Activated effector memory CD4-positive, alpha-beta T cell treated with Interleukin-2 at 50 U/mL for 16 hours (primary cell): ENCODE measurements around the gene SLC22A23.

Experiments used
- DNase-seq: peaks from one replicate; pipeline ENCODE4 v3.0.0-alpha.2; 2020

Gene SLC22A23

DNA sequence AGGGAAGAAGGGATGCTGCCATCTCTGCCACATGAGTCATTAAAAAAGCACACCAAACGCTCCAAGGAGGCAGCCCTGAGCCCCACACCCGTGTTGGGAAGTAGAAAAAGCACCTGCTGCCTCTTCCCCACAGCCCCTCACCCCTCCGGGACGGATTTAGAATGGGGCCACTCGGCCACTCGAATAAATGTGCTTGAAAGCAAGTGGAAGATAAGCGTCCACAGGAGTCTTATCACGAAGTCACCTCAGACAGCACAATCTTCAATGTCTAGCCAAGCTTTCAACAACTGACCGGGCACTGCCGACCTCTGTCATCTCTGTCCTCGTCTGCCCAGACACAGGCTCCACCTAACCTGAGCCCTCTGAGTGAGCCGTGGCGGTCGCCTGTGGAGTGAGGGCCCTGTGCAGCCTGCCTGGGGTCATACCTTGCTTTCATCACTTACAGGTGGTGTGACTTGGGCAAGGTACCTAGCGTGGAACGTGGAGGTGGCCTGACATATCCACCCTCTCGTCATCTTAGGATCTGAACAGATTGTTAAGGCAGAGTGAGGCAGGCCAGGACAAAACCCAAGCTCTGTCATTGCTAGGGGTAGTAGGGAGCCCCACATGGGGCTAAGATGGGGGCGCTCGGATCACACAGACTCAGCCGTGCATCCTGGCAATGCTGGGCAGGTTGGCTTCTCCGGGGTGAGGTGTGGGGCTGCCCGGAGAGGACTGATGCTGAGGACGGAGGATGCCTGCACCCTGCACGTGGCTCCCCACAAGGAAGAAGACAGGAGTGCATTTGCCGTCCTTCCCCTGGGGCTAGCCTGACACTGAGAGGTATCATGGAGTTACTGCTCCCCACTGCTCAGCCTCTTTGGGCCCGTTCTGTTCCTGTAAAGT is 163.3 kb downstream of the SLC22A23 start:
- DNase-seq, result no peak

DNA sequence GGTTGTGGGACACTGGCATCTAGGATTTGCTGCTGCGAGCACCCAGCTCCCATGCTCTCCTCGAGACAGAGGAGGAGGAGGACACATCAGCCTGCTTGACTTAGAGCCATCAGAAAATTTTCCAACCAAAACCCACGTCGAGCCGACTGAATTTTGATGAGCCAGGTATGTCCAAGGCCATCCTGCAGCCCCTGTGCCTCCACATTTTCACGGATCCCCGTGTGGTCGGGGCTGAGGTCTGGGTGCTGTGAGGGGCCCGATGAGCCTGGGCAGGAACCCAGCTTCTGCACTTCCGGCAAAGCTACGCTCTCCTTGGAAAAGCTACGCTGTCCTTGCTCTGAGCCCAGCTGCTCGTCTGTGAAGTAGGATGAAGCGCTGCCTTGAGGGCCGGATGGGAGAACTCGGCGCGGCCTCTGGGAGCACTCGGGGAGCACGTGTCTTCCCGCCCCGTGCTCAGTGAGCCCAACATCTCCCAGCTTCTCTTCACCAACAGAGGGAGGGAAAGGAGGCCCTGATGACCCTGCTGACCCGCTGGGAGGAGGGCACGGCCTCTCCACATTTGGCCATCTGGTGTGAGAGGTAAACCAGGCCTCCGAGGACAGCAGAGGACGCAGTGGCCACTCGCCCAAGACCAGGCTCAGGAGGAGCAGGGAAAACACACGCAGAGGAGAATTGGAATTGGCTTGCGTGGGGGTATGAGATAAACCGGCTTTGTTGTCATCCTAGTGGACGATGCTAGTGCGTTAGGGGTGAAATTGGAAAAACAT is 164.2 kb downstream of the SLC22A23 start:
- no peak for DNase-seq

DNA sequence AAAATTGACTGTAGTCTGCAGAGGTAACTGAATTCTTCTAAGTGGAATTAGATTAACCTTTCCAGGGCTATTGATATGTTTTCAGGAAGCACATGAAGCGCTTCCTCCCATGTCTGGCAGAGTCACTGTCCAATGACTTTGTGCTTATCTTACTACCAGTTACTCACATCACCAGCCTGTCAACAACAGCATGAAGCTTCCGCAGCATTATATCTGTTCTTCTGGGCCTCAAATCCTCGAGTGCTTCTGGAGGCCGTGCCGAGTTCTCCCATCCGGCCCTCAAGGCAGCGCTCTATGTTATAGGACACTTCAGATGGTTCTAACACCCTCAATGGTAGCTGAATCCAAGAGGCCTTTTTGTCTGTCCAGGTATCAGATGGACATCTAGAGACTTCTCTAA is 164.9 kb downstream of the SLC22A23 start:
- no peak for DNase-seq

DNA sequence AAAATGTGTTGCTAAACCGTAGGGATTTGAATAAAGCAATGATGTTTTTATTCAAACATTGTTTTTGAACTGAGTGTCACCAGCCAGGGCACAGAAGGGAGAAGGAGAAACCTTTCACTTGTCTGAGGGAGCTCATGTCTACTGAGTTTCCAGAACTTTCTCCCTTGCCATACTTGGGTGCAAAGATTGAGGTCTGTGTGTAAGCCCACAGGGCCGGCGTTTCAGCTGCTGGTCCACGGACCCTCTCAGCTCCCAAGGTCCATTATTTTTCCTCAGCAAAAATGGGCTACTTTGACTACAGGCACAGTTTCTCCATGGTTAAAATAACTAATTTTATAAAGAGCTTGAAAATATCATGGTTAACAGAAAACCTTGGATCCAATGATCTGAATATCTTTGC is 165.5 kb downstream of the SLC22A23 start:
- DNase-seq, result no peak

DNA sequence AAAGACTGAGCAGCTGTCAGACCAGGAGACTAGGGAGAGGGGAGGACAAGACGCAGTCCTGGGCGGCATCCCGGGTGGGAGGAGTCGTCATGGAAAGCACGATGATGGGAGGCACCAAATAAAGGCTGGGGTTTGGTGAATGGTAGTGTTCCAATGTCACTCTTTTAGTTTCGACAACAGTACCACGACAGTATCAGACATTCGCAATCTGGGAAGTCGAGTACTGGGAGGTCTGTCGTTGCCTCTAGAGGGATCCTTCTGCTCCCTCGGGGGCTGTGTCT is 166.0 kb downstream of the SLC22A23 start:
- DNase-seq, result no peak

DNA sequence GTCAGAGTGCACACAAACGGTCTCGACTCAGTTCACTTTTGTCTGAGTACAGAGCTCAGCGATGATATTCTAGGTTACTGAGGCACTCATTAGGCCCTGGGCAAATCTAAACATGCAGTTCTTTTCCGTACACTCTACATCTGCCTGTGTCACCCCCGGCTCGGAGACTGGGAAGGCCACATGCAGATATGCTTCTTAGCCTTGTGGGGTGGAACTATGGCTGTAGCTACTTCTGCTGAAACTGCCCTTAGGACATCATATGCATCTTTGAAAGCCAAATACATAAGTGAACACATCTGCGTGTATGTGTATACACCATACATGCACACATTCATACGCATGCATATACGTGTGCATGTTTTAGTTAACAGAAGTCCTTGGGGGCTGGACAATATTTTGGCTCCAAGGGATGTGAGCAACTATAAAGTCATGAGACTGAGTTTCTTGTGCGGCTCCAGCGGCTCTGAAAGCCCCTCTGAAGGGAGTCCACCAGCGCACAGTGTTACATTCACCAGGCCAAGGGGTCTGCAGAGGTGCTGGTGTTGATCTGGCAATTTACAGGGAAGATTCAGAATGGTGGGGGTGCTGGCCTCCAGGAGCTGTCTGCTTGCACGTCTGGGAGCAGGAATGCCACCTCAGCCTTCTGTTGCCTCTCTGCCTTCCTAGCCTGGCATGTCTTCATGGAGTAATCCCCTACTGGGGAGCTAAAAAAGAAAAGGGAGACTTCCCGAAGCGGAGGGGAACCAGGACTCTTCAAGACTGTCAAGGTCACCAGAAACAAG is 166.5 kb downstream of the SLC22A23 start:
- no peak for DNase-seq

DNA sequence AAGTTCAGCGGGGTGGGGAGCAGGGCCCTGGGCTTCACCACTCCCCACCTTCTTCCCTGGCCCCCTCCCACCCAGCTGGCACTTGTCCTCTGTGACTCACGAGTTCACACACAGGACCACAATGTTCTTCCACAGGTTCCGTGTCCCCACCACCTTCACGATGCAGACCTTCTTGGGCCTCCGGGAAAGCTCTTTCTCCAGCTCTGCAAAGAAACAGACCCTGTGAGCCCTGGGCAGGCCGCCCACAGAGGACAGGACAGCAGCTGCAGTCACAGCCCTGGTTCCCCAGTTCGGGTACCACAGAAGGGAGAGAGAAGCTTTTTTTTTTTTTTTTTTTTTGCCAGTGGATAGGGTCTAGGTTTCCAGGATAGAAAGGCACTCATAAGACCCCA is 167.2 kb downstream of the SLC22A23 start:
- no peak for DNase-seq

DNA sequence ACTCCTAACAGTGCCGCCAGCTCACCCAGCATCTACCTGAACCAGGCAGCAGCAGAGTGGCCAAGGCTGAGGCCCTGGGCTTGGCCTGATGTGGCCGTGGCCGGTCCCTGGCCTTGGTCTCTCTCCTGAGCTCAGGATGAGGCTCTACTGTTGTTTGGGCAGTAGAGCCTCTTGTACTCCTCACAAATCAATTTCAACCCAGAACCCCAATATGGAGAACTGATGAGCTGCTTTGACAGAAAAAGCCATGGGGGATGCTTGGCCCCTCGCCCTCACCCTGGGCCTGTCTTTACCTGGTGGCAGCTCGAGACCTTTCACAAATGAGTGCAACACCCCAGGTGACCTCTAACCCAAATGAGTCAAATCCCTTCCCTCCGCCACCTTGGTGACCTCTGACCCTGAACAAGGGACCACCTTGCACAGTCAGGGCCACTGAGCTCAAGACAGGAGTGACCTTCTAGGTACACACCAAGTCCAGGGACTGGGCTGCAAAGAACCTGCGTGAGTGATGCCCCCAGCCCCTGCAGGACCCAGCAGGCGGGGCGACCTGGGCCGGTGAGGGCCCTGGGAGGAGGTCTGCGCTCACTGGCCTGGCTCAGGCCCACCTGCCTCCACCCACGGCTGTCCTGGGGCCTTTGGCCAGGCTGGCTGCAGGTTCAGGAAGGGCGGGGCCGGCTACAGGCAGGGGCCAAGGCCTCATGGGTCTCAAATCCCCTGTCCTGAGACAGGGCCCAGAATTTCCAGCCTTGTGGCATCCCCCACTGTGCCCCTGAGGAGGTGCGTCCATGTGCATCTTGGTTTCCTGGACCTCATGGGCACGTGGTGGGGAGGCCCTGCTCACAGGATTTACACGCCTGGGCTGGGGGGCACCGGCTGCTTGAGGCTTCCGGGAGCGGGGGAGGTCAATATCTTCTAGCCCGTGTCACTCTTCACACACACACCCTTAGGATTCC is 167.9 kb downstream of the SLC22A23 start:
- no peak for DNase-seq

DNA sequence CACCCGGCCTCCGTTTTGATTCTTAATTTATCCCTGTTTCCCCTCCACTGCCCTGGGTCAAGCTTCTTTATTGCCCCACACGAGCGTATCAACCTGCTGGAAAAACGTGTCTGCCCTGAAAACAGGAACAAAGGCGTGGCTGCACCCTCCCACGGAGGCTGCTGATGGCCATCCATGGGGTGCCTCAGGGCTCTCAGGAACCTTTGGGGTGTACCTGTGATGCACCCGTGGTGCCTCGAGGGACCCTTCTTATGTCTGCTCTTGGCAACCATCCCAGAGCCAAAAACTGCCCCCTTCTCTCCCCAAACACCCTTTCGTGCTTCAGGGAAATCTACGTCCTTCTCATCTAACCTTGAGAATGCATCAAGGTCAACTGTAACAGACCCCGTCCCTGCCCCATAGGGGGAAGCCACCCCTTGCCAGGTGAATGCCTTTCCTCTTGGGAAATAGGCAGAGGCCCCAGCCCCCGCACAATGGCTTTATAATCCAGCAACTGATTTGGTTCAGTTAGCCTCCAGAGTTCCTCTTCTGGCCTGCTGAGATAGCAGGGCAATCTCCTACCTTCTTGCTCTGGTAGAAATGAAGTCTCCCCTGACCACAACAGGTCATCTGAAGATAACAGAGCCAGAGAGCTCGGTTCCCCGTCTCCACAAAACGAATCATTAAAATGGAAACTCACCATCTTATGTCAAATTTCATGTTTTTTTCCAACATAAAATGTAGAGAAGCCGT is 168.7 kb downstream of the SLC22A23 start:
- no peak for DNase-seq

DNA sequence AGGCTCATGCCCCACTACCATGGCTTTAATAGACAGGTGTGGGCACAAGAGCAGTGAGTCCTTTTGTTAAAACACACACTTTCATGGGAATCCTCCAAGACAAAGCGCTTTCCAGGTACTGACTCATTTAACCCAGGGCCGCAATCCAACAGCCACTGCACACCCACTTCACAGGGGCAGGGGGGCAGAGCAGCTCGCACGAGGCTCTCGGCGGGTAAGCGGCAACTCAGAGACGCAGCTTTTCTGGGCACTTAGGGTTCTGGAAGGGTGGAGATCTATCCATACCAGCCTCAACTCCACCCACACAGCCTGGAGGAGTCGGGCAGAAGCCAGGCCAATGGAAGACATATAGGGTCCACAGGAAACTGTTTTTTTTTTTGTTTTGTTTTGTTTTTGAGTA is 169.5 kb downstream of the SLC22A23 start:
- DNase-seq, result no peak

DNA sequence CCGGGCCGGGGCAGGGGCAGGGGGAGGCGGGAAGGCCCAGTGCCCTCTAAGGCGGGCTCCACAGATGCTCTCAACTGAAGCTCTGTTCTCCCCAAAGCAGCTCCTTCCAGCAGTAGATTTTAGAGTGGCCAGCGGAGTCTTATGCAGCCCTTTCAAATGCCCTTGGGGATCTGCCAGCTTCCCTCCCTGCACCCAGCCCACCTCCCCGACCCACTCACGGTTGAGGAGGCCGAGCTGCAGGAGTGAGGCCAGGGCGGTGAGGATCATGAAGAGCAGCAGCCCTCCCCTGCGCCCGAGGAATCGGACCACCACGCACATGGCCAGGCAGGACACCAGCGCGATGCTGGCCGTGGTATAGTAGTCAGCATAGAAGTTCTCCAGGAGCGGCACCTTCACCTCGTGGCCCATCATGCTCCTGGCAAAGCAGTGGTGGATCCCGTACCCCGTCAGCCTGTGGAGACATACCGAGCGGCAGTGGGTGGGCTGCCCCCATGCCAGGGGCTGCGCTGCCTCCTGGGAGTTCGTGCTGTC is 170.1 kb downstream of the SLC22A23 start:
- no peak for DNase-seq

DNA sequence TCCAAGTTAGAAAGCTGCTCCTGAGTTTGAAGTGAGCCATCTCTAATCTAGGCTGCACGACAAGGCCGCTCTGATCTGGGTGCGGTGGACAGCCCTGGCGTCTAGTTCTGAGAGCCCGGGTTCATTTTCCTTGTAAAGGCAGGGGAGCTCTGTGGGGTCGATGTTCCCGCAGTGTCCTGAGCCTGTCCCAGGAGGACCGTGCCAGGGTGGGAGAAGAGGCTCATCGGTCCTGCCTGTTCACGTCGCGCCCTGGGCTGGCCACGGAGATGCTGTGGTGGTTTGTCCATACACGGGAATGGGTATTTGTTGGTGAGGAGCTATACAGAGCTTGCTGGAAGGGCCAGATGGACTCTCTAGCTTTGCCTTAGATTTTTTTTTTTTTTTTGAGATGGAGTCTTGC is 171.1 kb downstream of the SLC22A23 start:
- DNase-seq, result no peak

DNA sequence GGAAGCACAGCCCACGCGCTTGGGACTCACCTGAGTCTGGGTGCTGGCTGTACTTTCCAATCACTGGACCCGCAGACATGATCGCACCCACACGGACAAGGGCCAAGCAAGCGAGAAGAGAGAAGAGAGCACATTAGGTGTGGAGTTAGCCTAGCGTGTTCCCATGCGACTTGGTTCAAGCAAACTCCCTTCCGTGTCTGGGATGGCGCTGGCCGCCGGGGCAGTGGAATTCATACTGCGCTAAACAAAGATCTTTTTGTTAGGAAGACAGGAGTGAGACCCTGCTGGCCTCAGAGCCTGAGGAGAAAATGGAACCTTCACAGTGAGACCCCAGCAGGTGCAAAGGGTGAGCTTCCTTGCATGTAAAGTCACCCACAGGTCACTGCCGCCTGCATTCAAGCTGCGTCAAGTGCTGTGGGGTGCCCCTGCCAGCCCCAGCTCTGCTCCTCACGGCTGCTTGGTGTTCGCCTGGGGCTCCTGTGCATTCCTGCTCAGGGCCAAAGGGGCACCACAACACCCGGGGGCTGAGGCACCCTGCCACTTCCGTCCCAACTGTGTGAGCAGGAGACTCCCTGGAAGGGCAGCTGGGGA is 171.7 kb downstream of the SLC22A23 start:
- DNase-seq, result no peak

DNA sequence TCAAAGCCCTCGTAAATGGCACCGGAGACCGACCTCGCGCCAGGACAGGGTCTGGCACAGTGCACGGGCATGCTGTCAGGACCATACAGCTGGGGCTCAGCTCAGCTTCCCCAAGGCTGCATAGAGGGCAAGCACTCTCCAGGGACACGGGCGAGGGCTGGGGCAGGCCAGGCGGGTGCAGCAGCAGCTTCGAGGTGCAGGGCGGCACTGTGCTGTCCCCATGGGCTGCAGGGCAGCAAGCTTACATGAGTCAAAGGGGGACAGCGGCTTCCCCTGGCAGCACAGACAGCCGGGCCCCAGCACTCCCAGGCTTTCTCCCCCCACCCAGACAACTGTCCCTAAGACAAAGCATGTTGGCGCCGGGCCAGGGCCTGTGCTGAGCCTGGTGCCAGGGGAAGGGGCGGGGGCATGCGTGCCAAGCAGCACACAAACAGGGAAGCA is 172.4 kb downstream of the SLC22A23 start:
- no peak for DNase-seq

DNA sequence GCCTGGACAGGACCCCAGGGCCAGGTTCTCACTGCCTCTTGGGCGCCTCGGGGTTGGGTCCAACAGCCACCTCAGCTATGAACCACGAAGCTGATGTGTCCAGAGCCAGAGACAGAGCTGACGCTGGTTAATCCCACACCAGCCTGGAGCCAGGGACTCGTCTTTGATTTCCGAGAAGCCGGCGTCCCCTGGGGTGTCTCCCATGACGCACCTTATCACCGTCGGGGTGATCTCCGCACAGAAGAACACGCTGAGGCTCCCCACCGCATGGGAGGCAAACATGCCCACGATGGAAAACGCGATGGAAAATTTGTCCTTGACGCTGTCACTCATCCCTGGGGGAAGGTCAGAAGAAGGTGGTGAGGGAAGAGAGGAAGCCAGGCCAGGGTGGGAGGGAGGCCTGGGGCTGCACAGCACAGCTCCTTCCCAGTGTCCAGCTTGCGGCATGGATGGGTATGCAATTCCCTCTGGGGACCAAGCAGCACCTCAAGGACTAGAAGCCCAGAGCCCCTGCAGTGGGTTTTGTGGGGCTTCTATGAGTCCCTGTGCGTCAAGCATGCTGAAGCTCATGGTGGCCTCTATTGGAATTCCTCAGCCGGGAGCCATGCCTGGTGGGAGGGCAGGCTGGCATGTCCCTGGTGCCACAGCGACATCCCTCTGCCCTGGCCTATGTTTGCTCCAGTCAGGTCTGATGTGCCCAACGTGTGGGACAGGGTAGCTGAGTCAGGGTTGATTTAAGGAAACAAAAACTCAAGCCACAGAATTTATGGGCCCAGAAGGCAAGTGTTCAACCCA is 173.0 kb downstream of the SLC22A23 start:
- DNase-seq, result no peak

DNA sequence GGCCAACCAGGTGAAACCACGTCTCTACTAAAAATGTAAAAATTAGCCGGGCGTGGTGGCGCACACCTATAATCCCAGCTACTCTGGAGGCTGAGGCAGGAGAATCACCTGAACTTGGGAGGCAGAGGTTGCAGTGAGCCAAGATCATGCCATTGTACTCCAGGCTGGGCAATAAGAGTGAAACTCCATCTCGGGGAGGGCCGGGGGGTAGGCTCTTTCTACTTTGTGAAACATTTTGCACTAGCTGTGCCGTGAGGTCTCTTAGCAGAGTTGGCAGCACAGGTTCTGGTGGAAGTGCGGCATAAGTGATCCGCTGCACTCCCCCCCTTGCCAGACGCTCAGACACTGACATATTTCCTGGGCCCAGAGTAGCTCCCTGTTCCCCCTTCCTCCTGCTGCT is 173.6 kb downstream of the SLC22A23 start:
- no peak for DNase-seq

DNA sequence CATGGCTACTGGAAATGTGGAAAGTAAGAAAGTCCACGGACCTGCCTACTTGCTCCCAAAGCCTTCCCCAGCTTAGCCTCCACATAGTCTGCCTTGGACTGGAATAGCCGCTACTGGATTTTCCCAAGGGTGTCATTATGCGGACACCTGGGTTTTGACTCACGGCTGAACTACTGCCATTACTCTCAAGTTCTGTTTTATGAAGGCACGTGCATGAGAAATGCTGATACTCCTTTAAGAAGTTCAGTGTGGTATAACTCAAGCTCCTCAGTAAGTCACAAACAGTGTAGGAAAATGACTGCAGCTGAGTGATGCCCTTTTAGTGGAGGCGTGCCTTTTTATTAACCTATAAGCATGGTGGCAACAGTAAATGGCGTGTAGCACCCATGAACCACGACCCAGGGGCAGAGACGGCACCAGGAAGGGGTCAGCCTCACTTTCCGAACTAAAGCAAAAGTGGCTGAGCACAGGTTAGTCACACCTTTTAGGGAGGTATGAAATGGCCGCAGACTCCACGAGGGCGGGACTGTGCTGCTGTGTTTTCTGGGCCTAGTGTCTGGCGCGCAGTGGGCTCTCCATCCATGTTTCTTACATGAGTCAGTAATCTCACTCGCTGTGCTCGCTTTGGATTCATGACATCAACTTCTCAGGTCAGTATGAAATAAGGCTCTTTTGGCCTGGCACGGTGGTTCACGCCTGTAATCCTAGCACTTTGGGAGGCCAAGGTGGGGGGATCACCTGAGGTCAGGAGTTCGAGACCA is 174.2 kb downstream of the SLC22A23 start:
- DNase-seq, result no peak

DNA sequence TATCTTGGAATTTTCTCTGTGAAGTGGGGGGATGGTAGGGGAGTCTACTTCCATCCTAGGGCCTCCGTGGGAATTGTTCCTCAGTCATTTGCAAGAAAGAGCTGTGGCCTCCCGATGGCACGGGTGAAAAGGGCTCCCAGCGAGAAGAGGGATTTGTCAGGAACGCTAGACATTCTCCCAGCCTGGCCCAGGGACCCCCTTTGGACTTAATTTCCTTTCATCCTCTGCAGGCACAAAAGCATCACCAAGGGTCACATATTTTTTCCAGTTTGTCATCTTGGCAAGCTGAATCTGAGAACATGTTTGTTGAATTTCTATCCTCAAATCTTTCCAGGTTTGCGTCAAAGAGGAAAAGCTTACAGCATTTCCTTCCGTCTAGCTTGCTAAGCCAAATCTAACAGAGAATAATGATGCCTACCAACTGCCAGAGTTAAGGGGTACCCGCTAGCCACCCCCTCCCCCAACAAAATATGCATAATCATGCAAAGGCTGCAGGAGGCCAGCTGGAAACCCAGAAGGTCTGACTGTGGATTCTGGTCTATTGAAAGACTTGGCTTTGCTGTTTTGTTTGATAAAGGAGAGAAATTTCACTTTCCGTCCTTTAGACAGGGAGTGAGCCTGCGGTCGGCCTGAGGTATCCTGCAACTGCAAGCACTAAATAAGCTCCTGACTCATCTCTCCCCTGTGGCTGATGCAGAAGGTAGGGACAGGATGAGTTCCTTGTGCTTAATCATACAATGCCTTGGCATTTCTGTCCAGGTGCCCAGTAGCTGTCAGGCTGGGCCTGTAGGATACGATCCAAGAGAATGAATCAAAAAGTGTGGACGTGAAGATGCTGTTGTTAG is 175.0 kb downstream of the SLC22A23 start:
- DNase-seq, result no peak
